ENCODE data around the gene PEBP1. TPM values are rescaled to one million over a fixed set of nuclear protein-coding genes. Genes with fewer than 3 reads are reported as not detected.
"Not testable (repeated sequence)": the region's sequence is repeated elsewhere in the genome, so short reads cannot be mapped to it uniquely, and the experiment has no call there.

PEBP1 gene
- total RNA-seq, 1 experiment from 2014 or later = 243 TPM

- H3K36me3 ChIP-seq = no peaks in the 10 kb centered on the region
- H3K9me3 ChIP-seq (replicated peaks) = no peaks in the 10 kb centered on the region
- peaks cover 4% of the 10 kb centered on the region for H3K4me1 ChIP-seq (replicated peaks)
- no peak for DNase-seq (ENCODE audit: low read depth in 1 of 2, low spot score in 2 of 2)
- H3K4me3 ChIP-seq = no peak overlapping the region
- no peaks in the 10 kb centered on the region for H3K27me3 ChIP-seq (replicated peaks)
- no peak overlapping the region for H3K27ac ChIP-seq
These were observed 16.5 kb upstream of the PEBP1 start for GRCh38 chr12:118119449-118119879.

- Histone ChIP-seq H3K9me3 (replicated peaks) (no peaks in the 10 kb centered on the region), H3K27ac (peak overlapping the region; percentile 57), H3K4me1 (replicated peaks) (peaks cover 4% of the 10 kb centered on the region), H3K36me3 (no peaks in the 10 kb centered on the region), H3K4me3 (no peak overlapping the region), H3K27me3 (replicated peaks) (no peaks in the 10 kb centered on the region)
- peak; percentile 50 to 57 for DNase-seq (ENCODE audit: low read depth in 1 of 2, low spot score in 2 of 2)
These were observed 15.2 kb upstream of the PEBP1 start for GRCh38 chr12:118120579-118121363.

- Histone ChIP-seq H3K4me1 (replicated peaks) (peaks cover 4% of the 10 kb centered on the region), H3K27me3 (replicated peaks) (no peaks in the 10 kb centered on the region), H3K36me3 (no peaks in the 10 kb centered on the region), H3K9me3 (replicated peaks) (no peaks in the 10 kb centered on the region), H3K27ac (no peak overlapping the region), H3K4me3 (no peak overlapping the region)
- DNase-seq (ENCODE audit: low read depth in 1 of 2, low spot score in 2 of 2) = no peak
These were observed 13.7 kb upstream of the PEBP1 start for GRCh38 chr12:118122264-118122663.

- H3K27me3 ChIP-seq (replicated peaks) = no peaks in the 10 kb centered on the region
- no peaks in the 10 kb centered on the region for H3K36me3 ChIP-seq
- DNase-seq (ENCODE audit: low read depth in 1 of 2, low spot score in 2 of 2) = no peak
- peaks cover 4% of the 10 kb centered on the region for H3K4me1 ChIP-seq (replicated peaks)
- no peak overlapping the region for H3K4me3 ChIP-seq
- no peak overlapping the region for H3K27ac ChIP-seq
- H3K9me3 ChIP-seq (replicated peaks) = no peaks in the 10 kb centered on the region
These were observed 11.5 kb upstream of the PEBP1 start for GRCh38 chr12:118124333-118124874.

- Histone ChIP-seq H3K27ac (no peak overlapping the region), H3K4me3 (no peak overlapping the region), H3K4me1 (replicated peaks) (no peaks in the 10 kb centered on the region; the same call in 1 of the 2 replicates), H3K9me3 (replicated peaks) (no peaks in the 10 kb centered on the region), H3K36me3 (no peaks in the 10 kb centered on the region), H3K27me3 (replicated peaks) (no peaks in the 10 kb centered on the region)
- DNase-seq (ENCODE audit: low read depth in 1 of 2, low spot score in 2 of 2) = no peak
These were observed 10.2 kb upstream of the PEBP1 start for GRCh38 chr12:118125743-118126118.

GRCh38 chr12:118126119-118126757 lies 9.7 kb upstream of the PEBP1 start:
- Histone ChIP-seq H3K4me3 (no peak overlapping the region), H3K4me1 (replicated peaks) (no peaks in the 10 kb centered on the region), H3K9me3 (replicated peaks) (no peaks in the 10 kb centered on the region), H3K27ac (no peak overlapping the region), H3K36me3 (no peaks in the 10 kb centered on the region), H3K27me3 (replicated peaks) (no peaks in the 10 kb centered on the region)
- no peak for DNase-seq (ENCODE audit: low read depth in 1 of 2, low spot score in 2 of 2)

- Histone ChIP-seq H3K36me3 (no peaks in the 10 kb centered on the region), H3K4me1 (replicated peaks) (no peaks in the 10 kb centered on the region), H3K27ac (no peak overlapping the region), H3K9me3 (replicated peaks) (no peaks in the 10 kb centered on the region), H3K4me3 (no peak overlapping the region), H3K27me3 (replicated peaks) (no peaks in the 10 kb centered on the region)
- DNase-seq (ENCODE audit: low read depth in 1 of 2, low spot score in 2 of 2) = no peak
These were observed 8.1 kb upstream of the PEBP1 start for GRCh38 chr12:118127867-118128266.

- not testable (repeated sequence) for DNase-seq (ENCODE audit: low read depth in 1 of 2, low spot score in 2 of 2); H3K27ac ChIP-seq; H3K4me3 ChIP-seq; H3K9me3 ChIP-seq (replicated peaks); H3K27me3 ChIP-seq (replicated peaks); H3K36me3 ChIP-seq; H3K4me1 ChIP-seq (replicated peaks)
These were observed 6.5 kb upstream of the PEBP1 start for GRCh38 chr12:118129436-118129835.

- Histone ChIP-seq H3K27me3 (replicated peaks) (no peaks in the 10 kb centered on the region), H3K27ac (peak overlapping the region; percentile 40), H3K36me3 (peaks cover 49% of the 10 kb centered on the region), H3K4me3 (peak overlapping the region; percentile 80), H3K9me3 (replicated peaks) (no peaks in the 10 kb centered on the region), H3K4me1 (replicated peaks) (0 out of 2 replicates have a peak, but pooled peaks cover 3% of the 10 kb centered on the region)
- DNase-seq (ENCODE audit: low read depth in 1 of 2, low spot score in 2 of 2) = peak in 1 of 2 experiments; percentile 49
These were observed 657 bp downstream of the PEBP1 start for GRCh38 chr12:118136559-118137003.

GRCh38 chr12:118137148-118137678 lies 1.3 kb downstream of the PEBP1 start:
- H3K9me3 ChIP-seq (replicated peaks) = no peaks in the 10 kb centered on the region
- peaks cover 54% of the 10 kb centered on the region for H3K36me3 ChIP-seq
- peak overlapping the region; percentile 80 for H3K4me3 ChIP-seq
- H3K4me1 ChIP-seq (replicated peaks) = 0 out of 2 replicates have a peak, but pooled peaks cover 3% of the 10 kb centered on the region
- no peak overlapping the region for H3K27ac ChIP-seq
- no peaks in the 10 kb centered on the region for H3K27me3 ChIP-seq (replicated peaks)
- DNase-seq (ENCODE audit: low read depth in 1 of 2, low spot score in 2 of 2) = no peak

- Histone ChIP-seq H3K4me3 (no peak overlapping the region), H3K36me3 (peaks cover 79% of the 10 kb centered on the region), H3K9me3 (replicated peaks) (no peaks in the 10 kb centered on the region), H3K27me3 (replicated peaks) (no peaks in the 10 kb centered on the region), H3K4me1 (replicated peaks) (0 out of 2 replicates have a peak, but pooled peaks cover 3% of the 10 kb centered on the region), H3K27ac (no peak overlapping the region)
- no peak for DNase-seq (ENCODE audit: low read depth in 1 of 2, low spot score in 2 of 2)
These were observed 4.9 kb downstream of the PEBP1 start for GRCh38 chr12:118140825-118141224.

- Histone ChIP-seq H3K27ac (no peak overlapping the region), H3K27me3 (replicated peaks) (no peaks in the 10 kb centered on the region), H3K9me3 (replicated peaks) (no peaks in the 10 kb centered on the region), H3K4me1 (replicated peaks) (no peaks in the 10 kb centered on the region), H3K4me3 (no peak overlapping the region), H3K36me3 (peaks cover 55% of the 10 kb centered on the region)
- no peak for DNase-seq (ENCODE audit: low read depth in 1 of 2, low spot score in 2 of 2)
These were observed 8.6 kb downstream of the PEBP1 start for GRCh38 chr12:118144499-118144898.

- Histone ChIP-seq H3K4me3 (no peak overlapping the region), H3K36me3 (peaks cover 47% of the 10 kb centered on the region), H3K27me3 (replicated peaks) (no peaks in the 10 kb centered on the region), H3K9me3 (replicated peaks) (no peaks in the 10 kb centered on the region), H3K4me1 (replicated peaks) (no peaks in the 10 kb centered on the region), H3K27ac (no peak overlapping the region)
- no peak for DNase-seq (ENCODE audit: low read depth in 1 of 2, low spot score in 2 of 2)
These were observed 9.3 kb downstream of the PEBP1 start for GRCh38 chr12:118145113-118145797.
